DMS 273 treated with DMSO at 0.1 percent for 48 hours (cell line): ENCODE results near the gene PAK2.
"Not testable (repeated sequence)": the region's sequence is repeated elsewhere in the genome, so short reads cannot be mapped to it uniquely, and the experiment has no call there.

Experiments used
- DNase-seq: peaks from one replicate; lab custom pipeline; 2025; lab: John Stamatoyannopoulos, UW

PAK2 gene

GRCh38 chr3:196736670-196737374 lies 2.8 kb upstream of the PAK2 start:
- no peak for DNase-seq

- no peak for DNase-seq
Observed at GRCh38 chr3:196737655-196738054, 2.0 kb upstream of the PAK2 start.

- DNase-seq, result no peak
Observed at GRCh38 chr3:196740481-196741248, 1.0 kb downstream of the PAK2 start.

GRCh38 chr3:196741249-196741889 lies 1.7 kb downstream of the PAK2 start:
- DNase-seq, result no peak

GRCh38 chr3:196743569-196743968 lies 3.9 kb downstream of the PAK2 start:
- DNase-seq, result not testable (repeated sequence)

- DNase-seq, result no peak
Observed at GRCh38 chr3:196749125-196749524, 9.5 kb downstream of the PAK2 start.

GRCh38 chr3:196753201-196753600 lies 13.5 kb downstream of the PAK2 start:
- DNase-seq, result no peak

- DNase-seq, result no peak
Observed at GRCh38 chr3:196754091-196754981, 14.7 kb downstream of the PAK2 start.

GRCh38 chr3:196756732-196757131 lies 17.1 kb downstream of the PAK2 start:
- no peak for DNase-seq

- no peak for DNase-seq
Observed at GRCh38 chr3:196757876-196758739, 18.5 kb downstream of the PAK2 start.

- no peak for DNase-seq
Observed at GRCh38 chr3:196763179-196763578, 23.5 kb downstream of the PAK2 start.

- DNase-seq, result no peak
Observed at GRCh38 chr3:196765454-196765853, 25.8 kb downstream of the PAK2 start.

- no peak for DNase-seq
Observed at GRCh38 chr3:196771067-196771466, 31.4 kb downstream of the PAK2 start.

GRCh38 chr3:196772102-196772501 lies 32.4 kb downstream of the PAK2 start:
- no peak for DNase-seq

- DNase-seq, result no peak
Observed at GRCh38 chr3:196772897-196773296, 33.2 kb downstream of the PAK2 start.

GRCh38 chr3:196774191-196774820 lies 34.6 kb downstream of the PAK2 start:
- DNase-seq, result no peak

GRCh38 chr3:196774848-196775422 lies 35.3 kb downstream of the PAK2 start:
- no peak for DNase-seq

- no peak for DNase-seq
Observed at GRCh38 chr3:196775938-196776337, 36.3 kb downstream of the PAK2 start.

GRCh38 chr3:196777836-196778235 lies 38.2 kb downstream of the PAK2 start:
- no peak for DNase-seq

GRCh38 chr3:196778755-196779154 lies 39.1 kb downstream of the PAK2 start:
- no peak for DNase-seq
